Measurements from ENCODE around the gene CTNND2. TPM values are rescaled to one million over a fixed set of nuclear protein-coding genes. Genes with fewer than 3 reads are reported as not detected.

Gene CTNND2
- total RNA-seq, 4 donors from 2014 or later: 8.3 TPM; not detected in 3

DNA sequence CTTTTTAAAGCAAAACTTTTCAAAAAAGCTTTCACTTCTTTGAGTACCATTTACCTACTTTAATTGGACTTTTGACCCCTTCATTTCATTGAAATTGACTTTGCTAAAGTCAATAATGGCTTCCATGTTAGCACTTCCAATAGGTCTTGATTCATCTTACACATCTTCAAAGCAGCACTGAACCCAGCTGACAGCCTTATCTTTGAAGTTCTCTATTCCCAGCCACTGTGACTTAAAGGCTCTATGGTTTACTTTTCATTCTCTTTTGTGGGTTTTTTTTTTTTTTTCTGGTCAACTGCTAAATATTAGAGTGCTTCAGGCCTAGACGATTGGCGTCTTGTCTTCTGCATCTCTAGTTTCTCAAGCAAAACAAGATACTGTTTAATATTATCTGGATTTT lies 385.0 kb downstream of the CTNND2 start:
- TF ChIP-seq, protein P1, sequence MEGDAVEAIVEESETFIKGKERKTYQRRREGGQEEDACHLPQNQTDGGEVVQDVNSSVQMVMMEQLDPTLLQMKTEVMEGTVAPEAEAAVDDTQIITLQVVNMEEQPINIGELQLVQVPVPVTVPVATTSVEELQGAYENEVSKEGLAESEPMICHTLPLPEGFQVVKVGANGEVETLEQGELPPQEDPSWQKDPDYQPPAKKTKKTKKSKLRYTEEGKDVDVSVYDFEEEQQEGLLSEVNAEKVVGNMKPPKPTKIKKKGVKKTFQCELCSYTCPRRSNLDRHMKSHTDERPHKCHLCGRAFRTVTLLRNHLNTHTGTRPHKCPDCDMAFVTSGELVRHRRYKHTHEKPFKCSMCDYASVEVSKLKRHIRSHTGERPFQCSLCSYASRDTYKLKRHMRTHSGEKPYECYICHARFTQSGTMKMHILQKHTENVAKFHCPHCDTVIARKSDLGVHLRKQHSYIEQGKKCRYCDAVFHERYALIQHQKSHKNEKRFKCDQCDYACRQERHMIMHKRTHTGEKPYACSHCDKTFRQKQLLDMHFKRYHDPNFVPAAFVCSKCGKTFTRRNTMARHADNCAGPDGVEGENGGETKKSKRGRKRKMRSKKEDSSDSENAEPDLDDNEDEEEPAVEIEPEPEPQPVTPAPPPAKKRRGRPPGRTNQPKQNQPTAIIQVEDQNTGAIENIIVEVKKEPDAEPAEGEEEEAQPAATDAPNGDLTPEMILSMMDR (IDR thresholded peaks at IDR 0.05; ENCODE audit: low read depth): no peak

DNA sequence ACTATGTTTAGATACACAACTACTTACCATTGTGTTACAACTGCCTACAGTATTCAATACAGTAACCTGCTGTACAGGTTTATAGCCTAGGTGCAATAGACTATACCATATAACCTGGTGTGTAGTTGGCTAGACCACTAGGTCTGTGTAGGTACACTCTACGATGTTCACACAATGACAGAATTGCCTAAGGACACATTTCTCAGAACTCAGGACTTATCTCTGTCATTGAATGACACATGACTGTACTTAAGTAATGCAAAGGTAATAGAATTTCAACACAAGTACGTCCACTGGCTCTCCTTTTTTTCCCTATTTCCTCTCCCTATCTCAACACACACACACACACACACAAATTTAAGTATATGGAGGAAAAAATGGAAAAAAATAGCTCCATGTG lies 385.6 kb downstream of the CTNND2 start:
- TF ChIP-seq, protein P1 (IDR thresholded peaks at IDR 0.05; ENCODE audit: low read depth): no peak

DNA sequence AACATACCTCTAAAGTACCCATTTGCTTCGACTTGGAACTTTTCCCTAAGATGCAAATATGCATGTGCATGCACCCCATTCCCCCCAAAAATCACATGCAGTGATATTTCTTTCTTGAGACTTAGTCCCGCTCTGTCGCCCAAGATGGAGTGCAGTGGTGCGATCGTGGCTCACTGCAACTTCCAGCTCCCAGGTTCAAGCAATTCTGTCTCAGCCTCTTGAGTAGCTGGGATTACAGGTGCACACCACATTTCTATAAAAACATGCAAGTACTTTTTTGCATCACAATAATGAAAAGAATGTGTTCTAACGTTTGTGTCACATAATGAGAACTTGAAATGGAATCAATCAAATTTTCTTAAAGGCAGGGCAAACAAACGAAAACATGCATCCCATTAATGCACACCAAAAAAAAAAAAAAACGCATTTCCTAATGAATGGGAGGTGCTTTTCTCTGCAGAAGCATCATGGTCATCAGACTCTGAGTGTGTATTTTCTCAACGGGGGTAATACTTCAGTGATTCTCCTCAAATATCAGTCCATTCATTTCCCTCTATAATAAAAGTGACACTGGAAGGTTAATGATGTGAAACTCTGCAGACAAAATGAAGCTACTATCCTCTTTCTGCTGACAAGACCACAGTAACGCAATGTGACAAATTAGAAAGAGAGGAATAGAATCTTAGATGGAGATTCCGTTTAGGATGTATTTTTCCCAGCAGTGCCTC lies 389.4 kb downstream of the CTNND2 start:
- TF ChIP-seq, protein P1 (IDR thresholded peaks at IDR 0.05; ENCODE audit: low read depth): no peak

DNA sequence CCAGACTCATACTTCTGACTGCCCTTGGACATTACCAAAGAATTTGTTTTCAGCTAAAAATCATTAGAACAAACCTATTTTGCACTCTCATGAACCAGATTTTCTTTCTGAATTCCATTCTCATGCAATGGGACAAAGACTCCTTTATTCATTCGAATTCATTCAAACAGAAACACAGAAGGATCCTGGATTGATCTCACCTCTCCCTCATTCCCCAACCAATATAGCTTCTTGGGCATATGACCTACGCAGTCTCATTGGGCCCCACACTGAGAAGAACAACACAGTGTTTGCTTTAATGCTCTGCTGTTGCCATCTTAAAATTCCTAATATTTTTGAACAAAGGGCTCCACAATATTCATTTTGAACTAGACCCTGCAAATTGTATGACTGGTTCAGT lies 392.4 kb downstream of the CTNND2 start:
- TF ChIP-seq, protein P1 (IDR thresholded peaks at IDR 0.05; ENCODE audit: low read depth): no peak

DNA sequence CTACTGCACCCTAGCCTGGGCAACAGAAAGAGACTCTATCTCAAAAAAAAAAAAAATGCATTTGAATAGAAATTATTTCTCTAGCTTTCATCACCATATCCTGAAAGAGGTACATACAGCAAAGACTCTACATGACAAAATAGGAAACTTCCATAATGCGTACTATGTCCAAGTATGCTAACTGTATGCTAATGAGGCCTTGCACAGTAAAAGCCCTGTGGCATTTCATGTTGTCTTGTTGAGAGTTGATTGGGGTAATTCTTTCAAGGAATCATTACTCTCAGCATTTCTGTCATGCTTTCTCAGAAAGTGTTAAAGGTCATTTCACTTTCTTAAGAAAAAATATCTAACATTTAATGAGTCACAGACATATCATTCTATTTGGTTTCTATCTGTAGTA lies 393.4 kb downstream of the CTNND2 start:
- TF ChIP-seq, protein P1 (IDR thresholded peaks at IDR 0.05; ENCODE audit: low read depth): no peak

DNA sequence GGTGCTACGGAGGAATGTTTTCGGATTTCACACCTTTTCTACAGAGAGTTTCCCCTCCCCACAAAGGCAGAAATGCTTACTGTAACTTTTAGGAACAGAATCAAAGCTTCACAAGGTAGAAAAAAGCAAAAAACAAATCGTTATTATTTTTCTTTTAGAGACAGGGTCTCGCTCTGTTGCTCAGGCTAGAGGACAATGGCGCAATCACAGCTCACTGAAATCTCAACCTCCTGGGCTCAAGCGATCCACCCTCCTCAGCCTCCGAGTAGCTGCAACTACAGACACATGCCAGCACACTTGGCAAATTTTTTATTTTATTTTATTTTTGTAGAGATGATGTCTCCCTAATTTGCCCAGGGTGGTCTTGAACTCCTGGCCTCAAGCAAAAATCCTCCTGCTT lies 394.5 kb downstream of the CTNND2 start:
- TF ChIP-seq, protein P1 (IDR thresholded peaks at IDR 0.05; ENCODE audit: low read depth): no peak

DNA sequence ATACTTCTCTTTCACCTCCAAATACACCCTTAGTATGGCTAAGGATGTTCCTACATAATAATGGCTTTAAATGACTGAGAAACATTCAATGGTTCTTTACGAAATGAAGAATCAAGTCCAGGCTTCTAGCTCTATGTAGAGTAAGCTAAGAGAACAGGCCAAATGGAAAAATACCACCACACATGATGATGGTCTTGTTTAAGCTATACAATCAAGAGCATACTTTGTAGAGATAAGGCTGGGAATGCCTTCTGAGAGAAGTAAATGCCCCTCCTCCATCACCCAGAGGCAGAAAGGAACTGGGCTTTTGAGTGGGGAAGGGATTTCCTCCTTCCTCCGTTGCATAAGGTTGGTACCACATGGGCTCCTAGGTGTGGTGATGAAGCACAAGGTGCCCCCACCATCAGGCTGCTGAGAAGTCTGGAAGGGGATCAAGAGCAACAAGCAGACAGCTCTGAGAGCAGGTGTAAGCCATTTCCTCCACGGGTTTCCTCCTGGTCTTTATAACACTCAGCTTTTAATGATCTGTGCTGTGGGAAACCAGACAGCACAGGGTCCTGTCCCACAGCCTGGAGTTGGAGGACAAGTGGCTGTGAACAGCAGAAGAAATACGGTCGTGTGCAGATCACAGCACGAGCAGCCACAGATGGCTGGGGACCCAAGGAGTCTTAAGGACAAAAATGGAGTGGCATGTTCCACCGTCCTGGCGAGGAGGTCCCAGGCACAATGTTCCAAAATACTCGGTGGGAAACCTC lies 396.9 kb downstream of the CTNND2 start:
- TF ChIP-seq, protein P1 (IDR thresholded peaks at IDR 0.05; ENCODE audit: low read depth): no peak

Measured in subcutaneous adipose tissue (tissue), 4 donors.